GM12872 (cell line): Measurements from ENCODE around the gene ZSWIM6.

Source experiments
- CTCF ChIP-seq: IDR thresholded peaks from 3 replicates; pipeline ENCODE4 v1.5.1; 2011; ENCODE audit warnings: low read depth, mild to moderate bottlenecking, low read length, moderate library complexity; ENCODE audit not compliant: insufficient read depth

ZSWIM6 gene

GRCh38 chr5:61501971-61502370 lies 169.9 kb downstream of the ZSWIM6 start:
- TF ChIP-seq CTCF: no peak

GRCh38 chr5:61504143-61504770 lies 172.2 kb downstream of the ZSWIM6 start:
- TF ChIP-seq CTCF: no peak

- TF ChIP-seq CTCF: no peak
Measured at GRCh38 chr5:61505281-61505680, 173.2 kb downstream of the ZSWIM6 start.

- TF ChIP-seq CTCF: no peak
Measured at GRCh38 chr5:61507232-61507631, 175.2 kb downstream of the ZSWIM6 start.

GRCh38 chr5:61516946-61517345 lies 184.9 kb downstream of the ZSWIM6 start:
- TF ChIP-seq CTCF: no peak

GRCh38 chr5:61519728-61520277 lies 187.7 kb downstream of the ZSWIM6 start:
- no peak for TF ChIP-seq CTCF

- TF ChIP-seq CTCF: no peak
Measured at GRCh38 chr5:61523073-61523472, 191.0 kb downstream of the ZSWIM6 start.
